ENCODE results near the gene CNTRL.

Gene CNTRL

GRCh38 chr9:121135642-121136041, 60.9 kb downstream of the CNTRL start:
- H3K4me1 Mint-ChIP-seq = no peaks in the 10 kb centered on the region
- no peaks in the 10 kb centered on the region for H3K27me3 Mint-ChIP-seq (ENCODE audit: low read depth)
- H3K36me3 Mint-ChIP-seq (ENCODE audit: low read depth) = peaks cover 49% of the 10 kb centered on the region
- no peak for TF ChIP-seq CTCF (IDR thresholded peaks at IDR 0.05; ENCODE audit: unreplicated experiment in 3 of 3)
- H3K9me3 Mint-ChIP-seq = peaks cover 4% of the 10 kb centered on the region
- H3K4me3 Mint-ChIP-seq = no peak overlapping the region
- no peak overlapping the region for H3K27ac Mint-ChIP-seq

- Mint-ChIP-seq H3K27ac (no peak overlapping the region), H3K36me3 (ENCODE audit: low read depth) (peaks cover 55% of the 10 kb centered on the region), H3K4me1 (no peaks in the 10 kb centered on the region), H3K9me3 (no peaks in the 10 kb centered on the region), H3K27me3 (ENCODE audit: low read depth) (no peaks in the 10 kb centered on the region), H3K4me3 (no peak overlapping the region)
- no peak for TF ChIP-seq CTCF (IDR thresholded peaks at IDR 0.05; ENCODE audit: unreplicated experiment in 3 of 3)
These were observed 63.8 kb downstream of the CNTRL start for GRCh38 chr9:121138561-121138960.

GRCh38 chr9:121138973-121139372, 64.2 kb downstream of the CNTRL start:
- Mint-ChIP-seq H3K4me1 (no peaks in the 10 kb centered on the region), H3K36me3 (ENCODE audit: low read depth) (peaks cover 56% of the 10 kb centered on the region), H3K27me3 (ENCODE audit: low read depth) (no peaks in the 10 kb centered on the region), H3K9me3 (no peaks in the 10 kb centered on the region), H3K4me3 (no peak overlapping the region), H3K27ac (no peak overlapping the region)
- TF ChIP-seq CTCF (IDR thresholded peaks at IDR 0.05; ENCODE audit: unreplicated experiment in 3 of 3) = no peak

- Mint-ChIP-seq H3K4me3 (no peak overlapping the region), H3K36me3 (ENCODE audit: low read depth) (peaks cover 62% of the 10 kb centered on the region), H3K9me3 (no peaks in the 10 kb centered on the region), H3K4me1 (no peaks in the 10 kb centered on the region), H3K27me3 (ENCODE audit: low read depth) (no peaks in the 10 kb centered on the region), H3K27ac (no peak overlapping the region)
- TF ChIP-seq CTCF (IDR thresholded peaks at IDR 0.05; ENCODE audit: unreplicated experiment in 3 of 3) = no peak
These were observed 65.4 kb downstream of the CNTRL start for GRCh38 chr9:121140162-121140561.

- Mint-ChIP-seq H3K4me3 (no peak overlapping the region), H3K27me3 (ENCODE audit: low read depth) (no peaks in the 10 kb centered on the region), H3K36me3 (ENCODE audit: low read depth) (peaks cover 68% of the 10 kb centered on the region), H3K4me1 (no peaks in the 10 kb centered on the region), H3K27ac (no peak overlapping the region), H3K9me3 (no peaks in the 10 kb centered on the region)
- no peak for TF ChIP-seq CTCF (IDR thresholded peaks at IDR 0.05; ENCODE audit: unreplicated experiment in 3 of 3)
These were observed 66.6 kb downstream of the CNTRL start for GRCh38 chr9:121141306-121141705.

- no peaks in the 10 kb centered on the region for H3K9me3 Mint-ChIP-seq
- TF ChIP-seq CTCF (IDR thresholded peaks at IDR 0.05; ENCODE audit: unreplicated experiment in 3 of 3) = no peak
- H3K4me1 Mint-ChIP-seq = no peaks in the 10 kb centered on the region
- no peaks in the 10 kb centered on the region for H3K27me3 Mint-ChIP-seq (ENCODE audit: low read depth)
- peaks cover 70% of the 10 kb centered on the region for H3K36me3 Mint-ChIP-seq (ENCODE audit: low read depth)
- H3K4me3 Mint-ChIP-seq = no peak overlapping the region
- no peak overlapping the region for H3K27ac Mint-ChIP-seq
These were observed 67.0 kb downstream of the CNTRL start for GRCh38 chr9:121141706-121142105.
